GM12801 (cell line): Measurements from ENCODE around the gene SH3PXD2B.
A peak's percentile ranks its signal among the peaks of the same experiment; 100 is the strongest.

Experiments
- CTCF ChIP-seq: IDR thresholded peaks from one replicate; pipeline ENCODE4 v1.5.1; 2011; ENCODE audit warnings: control low read depth; ENCODE audit not compliant: insufficient read length; ENCODE audit errors: extremely low read depth

Gene SH3PXD2B

GRCh38 chr5:172302047-172302710 lies 152.1 kb downstream of the SH3PXD2B start:
- no peak for TF ChIP-seq CTCF

- no peak for TF ChIP-seq CTCF
These were observed 154.3 kb downstream of the SH3PXD2B start for GRCh38 chr5:172299916-172300439.

GRCh38 chr5:172294831-172295230 lies 159.5 kb downstream of the SH3PXD2B start:
- TF ChIP-seq CTCF: no peak

GRCh38 chr5:172293745-172294342 lies 160.5 kb downstream of the SH3PXD2B start:
- TF ChIP-seq CTCF: no peak

GRCh38 chr5:172293054-172293744 lies 161.1 kb downstream of the SH3PXD2B start:
- peak; percentile 75 for TF ChIP-seq CTCF

GRCh38 chr5:172288465-172288864 lies 165.9 kb downstream of the SH3PXD2B start:
- no peak for TF ChIP-seq CTCF
